ENCODE measurements around the gene SGSM1.

SGSM1 gene

GRCh38 chr22:24805790-24806662 lies at the start of gene SGSM1:
SGSM1 (plus strand) TSS chr22:24806211; CDS start chr22:24806326, 115 bp downstream.
- DNase-seq (ENCODE audit: low read depth, low spot score): peak; percentile 36

- peak; percentile 22 for DNase-seq (ENCODE audit: low read depth, low spot score)
Measured at GRCh38 chr22:24758164-24758799, 47.7 kb upstream of the SGSM1 start.

GRCh38 chr22:24759765-24760164 lies 46.2 kb upstream of the SGSM1 start:
- DNase-seq (ENCODE audit: low read depth, low spot score): no peak

- DNase-seq (ENCODE audit: low read depth, low spot score): no peak
Measured at GRCh38 chr22:24760708-24761306, 45.2 kb upstream of the SGSM1 start.

- DNase-seq (ENCODE audit: low read depth, low spot score): no peak
Measured at GRCh38 chr22:24761888-24762675, 43.9 kb upstream of the SGSM1 start.

GRCh38 chr22:24763872-24764485 lies 42.0 kb upstream of the SGSM1 start:
- DNase-seq (ENCODE audit: low read depth, low spot score): no peak

- DNase-seq (ENCODE audit: low read depth, low spot score): no peak
Measured at GRCh38 chr22:24765166-24765565, 40.8 kb upstream of the SGSM1 start.

- DNase-seq (ENCODE audit: low read depth, low spot score): no peak
Measured at GRCh38 chr22:24768537-24769374, 37.3 kb upstream of the SGSM1 start.

- no peak for DNase-seq (ENCODE audit: low read depth, low spot score)
Measured at GRCh38 chr22:24772493-24773220, 33.4 kb upstream of the SGSM1 start.

GRCh38 chr22:24775769-24776492 lies 30.1 kb upstream of the SGSM1 start:
- no peak for DNase-seq (ENCODE audit: low read depth, low spot score)

- no peak for DNase-seq (ENCODE audit: low read depth, low spot score)
Measured at GRCh38 chr22:24776525-24776924, 29.5 kb upstream of the SGSM1 start.

GRCh38 chr22:24789516-24789915 lies 16.5 kb upstream of the SGSM1 start:
- no peak for DNase-seq (ENCODE audit: low read depth, low spot score)

GRCh38 chr22:24791362-24791761 lies 14.6 kb upstream of the SGSM1 start:
- no peak for DNase-seq (ENCODE audit: low read depth, low spot score)

GRCh38 chr22:24796056-24796455 lies 10.0 kb upstream of the SGSM1 start:
- DNase-seq (ENCODE audit: low read depth, low spot score): no peak

GRCh38 chr22:24796860-24797259 lies 9.2 kb upstream of the SGSM1 start:
- DNase-seq (ENCODE audit: low read depth, low spot score): no peak

- DNase-seq (ENCODE audit: low read depth, low spot score): no peak
Measured at GRCh38 chr22:24801901-24802465, 4.0 kb upstream of the SGSM1 start.

- peak; percentile 21 for DNase-seq (ENCODE audit: low read depth, low spot score)
Measured at GRCh38 chr22:24803064-24803542, 2.9 kb upstream of the SGSM1 start.

- no peak for DNase-seq (ENCODE audit: low read depth, low spot score)
Measured at GRCh38 chr22:24806663-24807001, 621 bp downstream of the SGSM1 start.
